ENCODE data around the gene PIK3CB.

GRCh38 chr3:138879541-138880380 lies 45.0 kb upstream of the PIK3CB start:
- TF ChIP-seq POLR2AphosphoS5 (IDR thresholded peaks at IDR 0.05) (no peak), POLR2A (IDR thresholded peaks at IDR 0.05) (no peak), EP300 (IDR thresholded peaks at IDR 0.05) (no peak)
- TF ChIP-seq, protein P1, sequence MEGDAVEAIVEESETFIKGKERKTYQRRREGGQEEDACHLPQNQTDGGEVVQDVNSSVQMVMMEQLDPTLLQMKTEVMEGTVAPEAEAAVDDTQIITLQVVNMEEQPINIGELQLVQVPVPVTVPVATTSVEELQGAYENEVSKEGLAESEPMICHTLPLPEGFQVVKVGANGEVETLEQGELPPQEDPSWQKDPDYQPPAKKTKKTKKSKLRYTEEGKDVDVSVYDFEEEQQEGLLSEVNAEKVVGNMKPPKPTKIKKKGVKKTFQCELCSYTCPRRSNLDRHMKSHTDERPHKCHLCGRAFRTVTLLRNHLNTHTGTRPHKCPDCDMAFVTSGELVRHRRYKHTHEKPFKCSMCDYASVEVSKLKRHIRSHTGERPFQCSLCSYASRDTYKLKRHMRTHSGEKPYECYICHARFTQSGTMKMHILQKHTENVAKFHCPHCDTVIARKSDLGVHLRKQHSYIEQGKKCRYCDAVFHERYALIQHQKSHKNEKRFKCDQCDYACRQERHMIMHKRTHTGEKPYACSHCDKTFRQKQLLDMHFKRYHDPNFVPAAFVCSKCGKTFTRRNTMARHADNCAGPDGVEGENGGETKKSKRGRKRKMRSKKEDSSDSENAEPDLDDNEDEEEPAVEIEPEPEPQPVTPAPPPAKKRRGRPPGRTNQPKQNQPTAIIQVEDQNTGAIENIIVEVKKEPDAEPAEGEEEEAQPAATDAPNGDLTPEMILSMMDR (IDR thresholded peaks at IDR 0.05) = no peak
